Sciatic nerve (tissue), 2 donors: Measurements from ENCODE around the gene LMAN1L. TPM values are rescaled to one million over a fixed set of nuclear protein-coding genes. Genes with fewer than 3 reads are reported as not detected.

Experiments used
- ATAC-seq: fragments of 200-7000 bp; cut with Tn5 transposase; one replicate; pipeline ENCODE4 v1.9.1; 2020; ENCODE audit warnings: mild to moderate bottlenecking, moderate library complexity
- DNase-seq: peaks from one replicate; pipeline ENCODE4 v3.0.0-alpha.2; 2020; ENCODE audit warnings: low spot score
- intact Hi-C: fragments of 100-400 bp; cut with DNase I; formaldehyde crosslinking; loops from one replicate; pipeline ENCODE4 v1.14.2; 2022
- total RNA-seq: library from RNA; stranded (reverse); fragmentation: NEBNext Ultra II Directional; extraction: Animal tissue kit (Norgen Biotek cat#: 25700); gene quantifications from one replicate; pipeline ENCODE4 v1.2.1, GENCODE V29; 2021
- donor health status: DM: no; HTN: no; CAD: no.
- donor health status: DM: no; HTN: no; CAD: no.

LMAN1L gene
- total RNA-seq, 1 donor from 2014 or later = not detected

GRCh38 chr15:74804935-74805334 lies 7.7 kb upstream of the LMAN1L start:
- intact Hi-C loops = no loop called here
- no peak for DNase-seq
- ATAC-seq = no peak

DNA sequence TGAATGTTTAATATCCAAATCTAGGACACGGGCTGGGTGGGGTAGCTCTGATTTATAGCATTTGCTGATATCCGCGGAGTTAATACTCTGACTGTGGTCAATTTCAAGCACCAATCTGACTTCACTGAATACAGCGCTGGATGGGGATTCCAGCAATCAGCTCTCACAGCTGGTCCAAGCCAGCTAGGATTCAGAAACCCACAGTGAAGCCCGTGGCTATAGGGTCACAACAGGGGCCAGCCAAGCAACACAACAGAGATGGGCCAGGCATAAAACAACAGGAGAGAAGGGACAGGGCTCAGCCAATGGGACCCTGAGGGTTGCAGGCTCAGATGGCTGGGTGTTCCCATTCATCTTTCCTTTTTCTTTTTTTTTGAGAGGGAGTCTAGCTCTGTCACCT lies 5.4 kb upstream of the LMAN1L start:
- intact Hi-C loops = no loop called here
- no peak for DNase-seq
- peak; percentile 85 for ATAC-seq

DNA sequence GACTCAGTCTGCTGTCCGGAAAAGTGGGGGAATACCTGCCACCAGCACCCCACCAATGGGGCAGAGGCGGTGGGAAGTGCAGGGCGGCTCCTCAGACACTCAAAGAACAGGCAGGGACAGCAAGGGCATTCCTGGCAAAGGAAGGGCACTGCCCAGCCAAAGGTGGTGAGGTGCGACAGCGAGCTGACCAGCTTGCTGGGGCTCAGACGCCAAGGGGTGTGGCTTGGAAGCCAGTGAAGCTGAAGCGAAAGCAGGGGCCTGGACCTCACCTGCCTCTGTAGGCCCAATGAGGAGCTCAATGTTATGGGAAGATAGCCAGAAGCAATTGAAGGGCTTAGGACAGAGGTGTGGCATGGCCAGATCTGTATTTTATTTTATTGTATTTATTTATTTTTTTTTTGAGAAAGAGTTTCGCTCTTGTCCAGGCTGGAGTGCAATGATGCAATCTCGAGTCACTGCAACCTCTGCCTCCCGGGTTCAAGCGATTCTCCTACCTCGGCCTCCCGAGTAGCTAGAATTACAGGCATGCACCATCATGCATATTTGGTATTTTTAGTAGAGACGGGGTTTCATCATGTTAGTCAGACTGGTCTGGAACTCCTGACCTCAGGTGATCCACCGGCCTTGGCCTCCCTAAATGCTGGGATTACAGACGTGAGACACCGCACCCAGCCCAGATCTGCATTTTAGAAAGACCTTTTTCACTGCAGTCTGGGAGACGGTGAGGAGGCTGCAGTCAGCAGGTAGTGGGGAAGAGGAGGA lies 4.4 kb upstream of the LMAN1L start:
- intact Hi-C loops = no loop called here
- no peak for DNase-seq
- no peak for ATAC-seq

- ATAC-seq (no peak), DNase-seq (no peak)
- intact Hi-C loops = no loop called here
Observed at GRCh38 chr15:74808840-74809229, 3.8 kb upstream of the LMAN1L start.

DNA sequence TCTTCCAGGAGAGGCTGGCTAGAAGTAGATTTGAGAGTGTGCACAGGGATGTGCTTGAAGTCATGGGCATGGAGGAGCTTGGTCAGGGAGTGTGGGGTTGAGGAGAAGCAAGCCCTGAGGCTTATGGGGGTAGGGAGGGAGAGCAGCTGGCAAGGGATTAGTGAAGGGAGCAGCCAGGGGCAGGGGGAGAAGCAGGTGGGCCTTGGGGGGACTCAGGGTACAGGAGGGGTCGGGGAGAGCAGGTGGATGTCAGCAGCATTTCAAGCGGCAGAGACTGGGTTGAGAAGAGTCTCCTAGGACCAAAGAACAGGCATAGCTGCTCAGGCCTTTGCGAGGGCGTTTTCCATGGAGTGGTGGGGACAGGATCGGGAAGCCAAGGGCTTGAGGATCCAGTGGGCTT lies 3.4 kb upstream of the LMAN1L start:
- ATAC-seq = no peak
- intact Hi-C loops = no loop called here

GRCh38 chr15:74809956-74810355 lies 2.7 kb upstream of the LMAN1L start:
- intact Hi-C loops = no loop called here
- ATAC-seq (no peak), DNase-seq (no peak)

More for the DNA sequence above, 3.4 kb upstream of the LMAN1L start:
- DNase-seq = no peak

DNA sequence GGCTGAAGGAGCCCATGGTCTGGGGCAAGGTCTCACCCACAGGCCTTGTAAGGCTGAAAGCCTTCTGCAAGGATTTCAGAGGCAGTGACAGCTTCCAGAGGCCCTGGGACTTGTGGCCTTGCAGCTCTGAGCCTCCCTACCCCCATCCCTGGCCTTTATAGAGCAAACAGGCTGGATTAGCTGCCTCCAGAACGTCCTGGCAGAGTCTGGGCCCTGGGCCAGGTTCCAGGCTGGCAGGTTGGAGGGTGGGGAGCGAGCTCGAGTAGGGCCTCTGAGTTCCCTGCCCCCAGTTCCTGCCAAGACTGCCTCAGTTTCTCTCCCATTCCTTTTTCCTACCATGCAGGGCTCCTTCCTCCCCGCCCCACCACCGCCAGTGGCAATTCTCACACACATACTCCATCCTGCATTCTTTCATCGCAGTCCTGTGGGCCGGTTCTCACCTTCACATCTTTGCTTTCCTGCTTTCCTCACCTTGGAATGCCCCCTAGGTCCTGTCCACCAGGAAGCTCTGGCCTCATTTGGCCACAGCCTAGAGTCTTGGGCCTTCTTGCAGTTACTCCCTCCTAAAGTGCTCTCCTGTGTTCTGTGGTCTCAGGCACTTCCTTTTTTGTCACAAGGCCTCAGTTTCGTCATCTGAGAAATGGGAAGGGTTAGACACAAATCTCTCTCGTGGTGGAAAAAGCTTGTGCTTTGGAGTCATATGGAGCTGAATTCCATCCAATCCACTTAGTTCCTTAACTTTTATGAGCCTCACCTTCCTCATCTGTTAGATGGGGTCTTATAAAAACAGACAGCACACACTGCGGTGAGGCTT lies 2.7 kb downstream of the LMAN1L start:
- ATAC-seq = no peak
- DNase-seq = no peak
- intact Hi-C loops = no loop called here

- intact Hi-C loops = no loop called here
- ATAC-seq (no peak), DNase-seq (no peak)
Observed at GRCh38 chr15:74815961-74816360, 3.3 kb downstream of the LMAN1L start.

DNA sequence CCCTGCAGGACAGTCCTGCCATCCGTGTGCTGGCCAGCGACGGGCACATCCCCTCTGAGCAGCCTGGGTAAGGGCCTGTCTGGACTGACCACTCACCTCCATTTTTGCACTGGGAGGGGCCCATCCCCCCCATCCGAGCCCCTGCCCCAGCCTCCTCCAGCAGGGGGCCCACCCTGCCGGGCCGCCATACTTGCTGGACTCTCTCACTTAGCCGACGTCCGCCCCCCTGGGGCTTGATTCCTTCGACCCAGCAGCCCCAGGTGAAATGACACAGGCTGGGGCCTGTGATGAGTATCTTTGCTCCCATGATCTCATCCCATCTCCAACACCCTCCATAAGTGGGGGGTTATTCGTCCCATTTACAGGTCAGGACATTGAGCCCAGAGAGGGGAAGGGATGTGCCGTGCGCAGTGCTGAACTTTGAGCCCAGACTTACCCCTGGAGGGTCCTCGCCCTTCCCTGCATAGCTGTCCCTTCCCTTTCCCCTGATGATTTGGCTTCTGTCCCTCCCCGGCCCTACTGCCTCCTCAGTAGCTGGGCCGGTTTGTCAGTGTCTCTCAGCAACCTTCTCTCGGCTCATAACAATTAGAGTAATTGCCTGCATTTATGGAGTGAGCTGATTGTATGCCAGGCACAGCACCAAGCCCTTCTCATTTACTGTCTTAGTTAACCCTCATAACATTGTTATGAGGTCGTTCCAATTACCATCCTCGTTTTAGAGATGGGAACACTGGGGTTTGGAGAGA lies 4.2 kb downstream of the LMAN1L start:
- DNase-seq = no peak
- intact Hi-C loops = no loop called here
- no peak for ATAC-seq

GRCh38 chr15:74817370-74817737 lies 4.7 kb downstream of the LMAN1L start:
- intact Hi-C loops = no loop called here
- DNase-seq (no peak), ATAC-seq (no peak)

DNA sequence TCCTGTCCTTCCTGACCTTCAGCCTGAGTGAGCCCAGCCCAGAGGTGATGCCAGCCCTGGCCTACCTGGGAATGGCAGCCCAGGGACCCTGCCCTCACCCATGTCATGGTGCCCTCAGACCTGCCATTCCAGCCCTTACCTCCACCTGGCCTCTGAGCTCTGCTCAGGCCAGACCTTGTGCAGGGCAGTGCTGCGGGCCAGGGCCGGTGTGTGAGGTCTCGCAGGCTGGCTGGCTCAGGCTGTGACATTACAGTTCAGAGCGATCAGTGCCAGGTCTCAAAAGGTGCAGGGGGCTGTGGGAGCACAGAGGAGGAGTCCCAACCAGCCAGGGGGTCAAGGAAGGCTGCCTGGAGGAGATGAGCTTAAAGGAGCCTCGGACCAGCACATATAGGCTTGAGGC lies 7.4 kb downstream of the LMAN1L start:
- intact Hi-C loops = loop anchor here (5.0 kb wide), 1 partner anchor 1382 kb away; no protein-coding TSS in a partner anchor
- no peak for ATAC-seq
- DNase-seq = no peak

GRCh38 chr15:74821091-74821789 lies 8.6 kb downstream of the LMAN1L start:
- intact Hi-C loops = loop anchor here (5.0 kb wide), 1 partner anchor 1381 kb away; no protein-coding TSS in a partner anchor
- ATAC-seq = no peak
- DNase-seq = no peak

DNA sequence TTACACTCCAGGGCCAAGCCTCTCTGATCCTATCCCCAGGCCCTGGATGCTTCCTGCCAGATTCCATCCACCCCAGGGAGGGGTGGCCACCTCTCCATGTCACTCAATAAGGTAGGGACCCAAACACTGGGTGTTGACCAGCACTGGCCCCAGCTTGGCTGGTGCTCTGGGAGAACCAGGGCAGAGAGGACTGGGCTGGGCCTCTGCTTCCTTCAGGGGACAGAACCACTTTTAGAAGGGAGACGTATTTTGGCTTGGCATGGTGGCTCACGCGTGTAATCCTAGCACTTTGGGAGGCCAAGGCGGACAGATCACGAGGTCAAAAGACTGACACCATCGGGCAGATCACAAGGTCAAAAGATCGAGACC lies 9.1 kb downstream of the LMAN1L start:
- no peak for DNase-seq
- intact Hi-C loops = loop anchor here (5.0 kb wide), 1 partner anchor 1381 kb away; no protein-coding TSS in a partner anchor
- ATAC-seq = no peak

DNA sequence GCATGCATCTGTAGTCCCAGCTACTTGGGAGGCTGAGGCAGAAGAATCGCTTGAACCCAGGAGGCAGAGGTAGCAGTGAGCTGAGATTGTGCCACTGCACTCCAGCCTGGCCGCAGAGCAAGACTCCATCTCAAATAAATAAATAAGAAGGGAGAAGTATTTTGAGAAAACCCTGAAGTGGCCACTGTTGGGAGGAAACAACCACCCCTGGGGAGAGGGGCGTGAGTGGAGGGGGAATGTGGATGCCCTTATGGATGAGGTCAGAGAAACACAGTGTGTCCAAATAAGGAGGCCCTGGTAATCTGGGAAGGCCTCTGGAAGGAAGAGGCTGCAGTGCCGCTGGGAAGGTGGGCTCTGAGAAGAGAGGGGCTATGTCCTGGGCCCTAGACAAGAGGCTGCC lies 9.6 kb downstream of the LMAN1L start:
- DNase-seq (no peak), ATAC-seq (no peak)
- intact Hi-C loops = loop anchor here (5.0 kb wide), 1 partner anchor 1380 kb away; no protein-coding TSS in a partner anchor

DNA sequence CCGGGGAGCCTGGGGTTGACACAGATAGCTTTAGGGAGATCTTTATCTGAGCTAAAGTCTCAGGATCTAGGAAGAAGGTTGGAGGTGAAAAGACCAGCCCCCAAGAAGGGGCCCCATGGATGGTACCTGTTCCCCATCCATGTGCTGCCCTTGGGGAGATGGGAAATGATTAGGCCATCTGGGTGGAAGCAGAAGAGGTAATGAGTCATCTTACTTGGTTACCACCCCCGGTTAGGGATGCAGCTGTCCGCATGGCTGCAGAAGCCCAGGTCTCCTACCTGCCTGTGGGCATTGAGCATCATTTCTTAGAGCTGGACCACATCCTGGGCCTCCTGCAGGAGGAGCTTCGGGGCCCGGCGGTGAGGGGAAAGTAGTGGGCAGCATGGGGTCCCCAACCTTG lies 10.7 kb downstream of the LMAN1L start:
- intact Hi-C loops = loop anchor here (5.0 kb wide), 1 partner anchor 1379 kb away; no protein-coding TSS in a partner anchor
- DNase-seq (no peak), ATAC-seq (no peak)

GRCh38 chr15:74824976-74825375 lies 12.3 kb downstream of the LMAN1L start:
- intact Hi-C loops = loop anchor here (5.0 kb wide), 1 partner anchor 1377 kb away; no protein-coding TSS in a partner anchor
- DNase-seq = no peak
- no peak for ATAC-seq

DNA sequence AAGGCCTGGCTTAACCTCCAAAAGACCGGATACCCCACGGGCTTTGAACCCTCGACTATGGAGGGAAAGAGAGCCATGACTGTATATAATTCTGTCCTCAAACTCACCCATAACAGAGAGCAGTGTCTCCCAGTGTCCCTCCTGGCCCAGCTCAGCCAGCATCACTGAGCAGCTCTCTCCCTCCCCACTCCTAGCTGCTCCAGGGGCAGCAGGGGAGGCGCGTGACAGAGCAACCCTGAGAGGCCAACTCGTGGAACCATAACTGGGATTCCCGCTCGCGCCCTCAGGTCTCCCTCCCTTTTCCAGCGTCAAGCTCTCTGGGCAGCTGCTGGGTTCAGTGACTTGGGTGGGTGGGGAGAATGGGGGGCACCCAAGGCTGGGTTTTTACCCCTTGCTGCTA lies 13.2 kb downstream of the LMAN1L start:
- DNase-seq (no peak), ATAC-seq (no peak)
- intact Hi-C loops = no loop called here

GRCh38 chr15:74826364-74826819 lies 13.8 kb downstream of the LMAN1L start, which contains the start of gene CPLX3:
TSS of gene CPLX3 (plus strand) at chr15:74826627. CDS start at chr15:74826704, 77 bp downstream.
- intact Hi-C loops = no loop called here
- DNase-seq (no peak), ATAC-seq (peak; percentile 43)

DNA sequence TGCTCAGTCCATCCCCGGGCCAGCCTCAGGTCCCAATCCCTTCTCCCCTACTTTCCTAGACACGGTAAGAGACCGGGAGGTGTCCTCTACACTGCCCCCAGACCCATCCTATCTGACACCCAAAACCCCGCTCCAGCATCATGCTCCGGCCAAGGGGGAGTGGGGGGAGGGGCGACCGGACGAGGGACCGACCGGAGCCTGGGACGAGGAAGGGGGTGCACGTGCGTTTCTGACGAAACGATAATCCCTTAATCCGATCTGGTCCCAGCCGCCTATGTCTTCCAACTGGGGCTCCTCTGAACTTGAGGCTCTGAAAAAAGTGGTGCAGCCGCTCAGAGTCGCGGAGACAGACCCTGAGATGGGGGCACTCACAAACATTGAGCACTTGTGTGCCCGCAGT lies 14.3 kb downstream of the LMAN1L start:
- intact Hi-C loops = no loop called here
- ATAC-seq (no peak), DNase-seq (no peak)
